GM19351 (cell line): ENCODE measurements around the gene ANO4.
"Not testable (repeated sequence)": the region's sequence is repeated elsewhere in the genome, so short reads cannot be mapped to it uniquely, and the experiment has no call there.

Experiments used
- ATAC-seq: cut with Tn5 transposase; IDR thresholded peaks from one replicate; pipeline ENCODE4 v1.9.1; 2021; ENCODE audit warnings: mild to moderate bottlenecking, moderate library complexity; ENCODE audit not compliant: unreplicated experiment

Gene ANO4

GRCh38 chr12:101077791-101078528 lies 283.4 kb downstream of the ANO4 start:
- no peak for ATAC-seq

- ATAC-seq: no peak
These were observed 284.1 kb downstream of the ANO4 start for GRCh38 chr12:101078536-101079285.

- ATAC-seq: no peak
These were observed 288.1 kb downstream of the ANO4 start for GRCh38 chr12:101082706-101083105.

- no peak for ATAC-seq
These were observed 292.0 kb downstream of the ANO4 start for GRCh38 chr12:101086490-101087135.

- ATAC-seq: no peak
These were observed 293.3 kb downstream of the ANO4 start for GRCh38 chr12:101087920-101088319.

- ATAC-seq: no peak
These were observed 294.7 kb downstream of the ANO4 start for GRCh38 chr12:101089271-101089670.

- not testable (repeated sequence) for ATAC-seq
These were observed 295.6 kb downstream of the ANO4 start for GRCh38 chr12:101090222-101090621.

GRCh38 chr12:101097829-101098580 lies 303.4 kb downstream of the ANO4 start:
- no peak for ATAC-seq

- ATAC-seq: no peak
These were observed 312.6 kb downstream of the ANO4 start for GRCh38 chr12:101107032-101107763.

GRCh38 chr12:101108130-101108529 lies 313.6 kb downstream of the ANO4 start:
- ATAC-seq: no peak

GRCh38 chr12:101110866-101111265 lies 316.3 kb downstream of the ANO4 start:
- ATAC-seq: no peak

- no peak for ATAC-seq
These were observed 316.9 kb downstream of the ANO4 start for GRCh38 chr12:101111441-101111840.

- peak; percentile 75 for ATAC-seq
These were observed 320.8 kb downstream of the ANO4 start for GRCh38 chr12:101115326-101115725.

- ATAC-seq: no peak
These were observed 322.3 kb downstream of the ANO4 start for GRCh38 chr12:101116911-101117310.

- ATAC-seq: no peak
These were observed 323.3 kb downstream of the ANO4 start for GRCh38 chr12:101117842-101118241.

GRCh38 chr12:101127521-101128219 lies 333.1 kb downstream of the ANO4 start:
- no peak for ATAC-seq

- not testable (repeated sequence) for ATAC-seq
These were observed 351.3 kb downstream of the ANO4 start for GRCh38 chr12:101145777-101146431.

GRCh38 chr12:101165319-101165718 lies 370.7 kb downstream of the ANO4 start:
- no peak for ATAC-seq

GRCh38 chr12:101166866-101167265 lies 372.3 kb downstream of the ANO4 start:
- ATAC-seq: no peak
